ENCODE data around the gene SOHLH1.

GRCh38 chr9:135664801-135665794 lies 34.2 kb downstream of the SOHLH1 start:
- TF ChIP-seq, protein P1, sequence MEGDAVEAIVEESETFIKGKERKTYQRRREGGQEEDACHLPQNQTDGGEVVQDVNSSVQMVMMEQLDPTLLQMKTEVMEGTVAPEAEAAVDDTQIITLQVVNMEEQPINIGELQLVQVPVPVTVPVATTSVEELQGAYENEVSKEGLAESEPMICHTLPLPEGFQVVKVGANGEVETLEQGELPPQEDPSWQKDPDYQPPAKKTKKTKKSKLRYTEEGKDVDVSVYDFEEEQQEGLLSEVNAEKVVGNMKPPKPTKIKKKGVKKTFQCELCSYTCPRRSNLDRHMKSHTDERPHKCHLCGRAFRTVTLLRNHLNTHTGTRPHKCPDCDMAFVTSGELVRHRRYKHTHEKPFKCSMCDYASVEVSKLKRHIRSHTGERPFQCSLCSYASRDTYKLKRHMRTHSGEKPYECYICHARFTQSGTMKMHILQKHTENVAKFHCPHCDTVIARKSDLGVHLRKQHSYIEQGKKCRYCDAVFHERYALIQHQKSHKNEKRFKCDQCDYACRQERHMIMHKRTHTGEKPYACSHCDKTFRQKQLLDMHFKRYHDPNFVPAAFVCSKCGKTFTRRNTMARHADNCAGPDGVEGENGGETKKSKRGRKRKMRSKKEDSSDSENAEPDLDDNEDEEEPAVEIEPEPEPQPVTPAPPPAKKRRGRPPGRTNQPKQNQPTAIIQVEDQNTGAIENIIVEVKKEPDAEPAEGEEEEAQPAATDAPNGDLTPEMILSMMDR (conservative IDR thresholded peaks at IDR 0.05; ENCODE audit: low read length), result no peak
- TF ChIP-seq EZH2phosphoT487 (IDR thresholded peaks at IDR 0.05; ENCODE audit: borderline replicate concordance, low read depth, low read length), result no peak
